NCI-H2029 treated with DMSO at 0.1 percent for 48 hours (cell line): ENCODE results near the gene TEFM.
"Not testable (repeated sequence)": the region's sequence is repeated elsewhere in the genome, so short reads cannot be mapped to it uniquely, and the experiment has no call there.

ENCODE experiments used
- DNase-seq: peaks from one replicate; lab custom pipeline; 2025; lab: John Stamatoyannopoulos, UW

Gene TEFM

DNA sequence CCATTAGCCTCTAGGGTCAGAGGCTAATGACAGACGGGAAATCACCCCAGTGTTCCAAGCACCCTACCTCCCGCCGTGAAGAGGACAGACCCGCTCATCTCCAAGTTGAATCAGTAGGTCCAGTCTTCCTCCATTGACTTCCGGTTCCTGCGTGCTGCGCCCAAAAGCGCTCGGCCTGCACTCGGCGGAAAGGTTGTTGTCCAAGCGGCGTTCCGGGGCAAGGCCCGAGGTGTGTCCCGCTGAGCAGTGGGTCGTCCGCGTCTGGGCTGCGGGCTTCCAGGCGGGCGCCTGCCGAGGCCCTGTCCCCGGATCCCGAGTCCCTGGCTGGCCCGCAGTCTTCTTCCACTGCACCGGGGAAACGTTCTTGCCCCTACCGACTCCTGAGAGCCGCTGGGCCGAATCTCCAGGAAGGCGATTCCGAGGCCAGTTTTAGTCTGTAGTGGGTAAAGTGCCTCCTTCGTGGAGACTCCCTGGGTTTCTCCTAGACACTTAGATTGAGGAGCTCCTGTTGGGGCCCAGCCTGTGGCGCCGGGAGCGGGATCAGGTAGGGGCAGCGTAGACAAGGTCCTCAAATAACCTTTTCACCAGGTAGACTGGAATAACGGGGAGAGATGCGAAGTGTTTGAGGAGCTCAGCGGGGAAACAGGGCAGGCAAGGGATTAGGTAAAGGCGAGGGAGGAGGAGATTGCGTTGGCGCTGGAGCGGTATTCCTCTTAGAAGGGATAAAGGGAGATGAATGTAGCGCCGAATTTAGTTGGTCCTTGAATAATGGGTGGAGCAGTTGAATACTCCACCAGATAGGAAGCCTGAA, at the start of gene TEFM:
TEFM (minus strand) TSS at position 138 of the 811 bp plus-strand sequence; CDS start at position 98, 40 bp downstream.
- peak; percentile 36 for DNase-seq

DNA sequence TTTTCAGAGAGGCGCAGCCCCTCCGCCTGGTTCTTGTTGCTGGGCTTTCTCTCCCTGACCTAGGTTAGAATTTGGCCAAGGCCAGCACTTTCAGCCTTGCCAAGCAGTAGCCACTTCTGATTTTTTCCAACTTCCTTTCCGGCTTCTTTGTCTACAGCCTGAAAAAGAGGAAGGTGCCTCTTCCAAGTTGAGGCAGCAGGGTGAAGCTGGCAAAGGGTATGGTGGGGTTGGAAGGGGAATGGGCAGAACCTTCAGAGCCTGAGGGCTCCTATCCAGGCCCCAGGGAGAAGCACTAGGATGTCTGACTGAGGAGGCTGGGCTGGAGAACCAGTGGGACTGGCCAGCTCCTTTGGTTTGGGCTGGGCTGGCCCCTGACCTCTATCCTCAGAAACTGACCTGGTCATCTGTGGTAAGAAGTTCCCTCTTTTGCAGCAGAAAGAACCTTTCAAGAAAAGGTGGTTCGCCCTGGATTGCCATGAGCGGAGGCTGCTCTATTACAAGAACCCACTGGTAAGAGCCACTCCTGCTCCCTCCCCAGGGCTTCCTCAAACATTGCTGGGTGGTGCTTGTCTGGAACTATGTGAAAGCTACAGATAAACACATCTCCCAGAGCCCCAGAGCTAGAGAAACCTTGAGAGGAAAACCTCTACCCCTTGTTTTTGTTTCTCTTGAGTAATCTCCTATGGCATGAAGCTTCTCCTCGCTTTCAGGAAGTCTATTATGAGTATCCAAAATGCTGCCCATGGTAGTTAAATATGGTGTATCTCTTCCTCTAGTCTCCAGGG, 48.2 kb upstream of the TEFM start:
- DNase-seq, result no peak

GRCh38 chr17:30952638-30953393, 46.8 kb upstream of the TEFM start:
- DNase-seq, result no peak

- DNase-seq, result peak; percentile 89
These were observed 44.8 kb upstream of the TEFM start for GRCh38 chr17:30950669-30951399.

GRCh38 chr17:30950189-30950588, 44.2 kb upstream of the TEFM start:
- no peak for DNase-seq

DNA sequence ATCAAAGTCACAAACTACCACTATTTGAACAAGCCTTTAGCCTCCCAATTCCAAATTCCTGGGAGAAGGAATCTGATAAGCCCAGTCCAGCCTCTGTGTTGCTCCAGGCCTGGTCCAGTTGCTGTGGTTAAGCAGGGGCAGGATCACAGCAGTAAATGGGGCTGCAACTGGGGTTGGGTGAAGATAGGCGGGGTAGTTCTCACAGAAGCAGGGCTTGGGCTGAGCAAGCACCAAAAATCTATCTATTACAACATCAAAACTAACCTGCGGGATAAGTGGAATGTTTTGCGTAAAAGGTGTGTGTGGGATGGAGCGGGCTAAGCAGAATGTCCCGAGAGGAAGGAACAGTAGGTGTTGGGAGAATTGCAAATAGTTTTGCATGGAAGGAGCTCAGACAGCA, 41.8 kb upstream of the TEFM start:
- DNase-seq, result no peak

GRCh38 chr17:30942308-30943079, 36.5 kb upstream of the TEFM start:
- no peak for DNase-seq

DNA sequence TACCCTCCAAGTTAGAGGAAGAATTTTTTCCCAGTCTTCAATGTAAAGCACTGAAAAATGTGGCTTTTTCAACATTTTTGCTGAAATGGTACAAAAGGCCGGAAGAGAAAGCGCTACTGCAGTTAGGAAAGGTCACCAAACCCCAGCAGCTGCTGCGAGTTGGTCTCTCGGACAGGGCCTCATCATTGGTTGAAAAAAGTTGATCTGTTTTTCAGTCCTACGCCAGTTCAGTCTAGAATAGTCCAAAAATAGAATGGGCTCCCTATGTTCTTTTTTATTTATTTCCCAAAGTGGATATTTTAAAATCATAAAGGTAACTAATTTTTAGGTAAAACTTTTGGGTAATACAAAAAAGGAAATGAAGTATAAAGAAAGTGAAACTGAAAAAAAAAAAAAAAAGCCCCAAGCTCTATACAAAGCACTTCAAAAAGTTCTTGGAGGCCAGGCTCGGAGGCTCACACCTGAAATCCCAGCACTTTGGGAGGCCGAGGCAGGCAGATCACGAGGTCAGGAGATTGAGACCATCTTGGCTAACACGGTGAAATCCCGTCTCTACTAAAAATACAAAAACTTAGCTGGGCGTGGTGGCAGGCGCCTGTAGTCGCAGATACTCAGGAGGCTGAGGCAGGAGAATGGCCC, 33.1 kb upstream of the TEFM start:
- DNase-seq, result no peak

- DNase-seq, result no peak
These were observed 27.9 kb upstream of the TEFM start for GRCh38 chr17:30933966-30934365.

DNA sequence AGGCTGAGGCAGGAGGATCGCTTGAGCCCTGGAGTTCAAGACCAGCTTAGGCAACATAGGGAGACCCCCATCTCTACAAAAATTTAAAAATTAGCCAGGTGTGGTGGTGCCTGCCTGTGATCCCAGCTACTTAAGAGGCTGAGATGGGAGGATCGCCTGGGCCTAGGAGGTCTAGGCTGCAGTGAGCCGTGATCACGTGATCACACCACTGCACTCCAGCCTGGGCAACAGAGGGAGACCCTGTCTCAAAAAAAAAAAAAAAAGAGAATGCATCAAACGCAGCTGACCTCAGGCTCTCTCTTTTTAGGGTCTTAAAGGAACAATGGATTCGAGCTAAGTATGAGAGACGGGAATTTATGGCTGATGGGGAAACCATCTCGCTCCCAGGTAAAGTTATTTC, 25.5 kb upstream of the TEFM start:
- not testable (repeated sequence) for DNase-seq

DNA sequence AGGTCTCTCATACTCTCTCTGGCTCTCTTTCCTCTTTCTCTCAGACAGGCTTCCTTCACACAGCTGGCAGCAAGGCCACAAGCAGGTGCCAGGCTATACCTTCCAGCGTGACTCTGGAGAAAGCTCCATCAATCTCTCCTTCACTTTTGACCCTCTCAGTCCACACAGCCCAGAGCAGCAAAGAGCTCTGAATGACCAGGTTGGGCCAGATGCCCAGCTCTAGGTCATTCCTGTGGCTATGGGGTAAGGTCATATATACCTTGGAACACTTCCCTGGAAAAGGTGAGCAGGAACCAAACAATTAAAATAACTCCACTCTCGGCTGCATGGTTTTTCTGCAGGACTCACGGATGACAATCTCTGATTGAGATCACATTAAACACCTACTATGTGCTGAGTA, 24.5 kb upstream of the TEFM start:
- DNase-seq, result no peak

DNA sequence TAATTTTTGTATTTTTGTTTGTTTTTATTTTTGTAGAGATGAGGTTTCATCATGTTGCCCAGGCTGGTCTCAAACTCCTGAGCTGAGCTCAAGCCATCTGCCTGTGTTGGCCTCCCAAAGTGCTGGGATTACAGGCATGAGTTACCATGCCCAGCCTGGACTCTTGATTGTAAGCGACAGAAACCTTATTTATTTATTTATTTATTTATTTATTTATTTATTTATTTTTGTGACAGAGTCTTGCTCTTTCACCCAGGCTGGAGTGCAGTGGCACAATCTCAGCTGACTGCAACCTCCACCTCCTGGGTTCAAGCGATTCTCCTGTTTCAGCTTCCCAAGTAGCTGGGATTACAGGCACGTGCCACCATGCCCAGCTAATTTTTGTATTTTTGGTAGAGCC, 23.8 kb upstream of the TEFM start:
- DNase-seq, result not testable (repeated sequence)

GRCh38 chr17:30929081-30929633, 23.1 kb upstream of the TEFM start:
- DNase-seq, result no peak

DNA sequence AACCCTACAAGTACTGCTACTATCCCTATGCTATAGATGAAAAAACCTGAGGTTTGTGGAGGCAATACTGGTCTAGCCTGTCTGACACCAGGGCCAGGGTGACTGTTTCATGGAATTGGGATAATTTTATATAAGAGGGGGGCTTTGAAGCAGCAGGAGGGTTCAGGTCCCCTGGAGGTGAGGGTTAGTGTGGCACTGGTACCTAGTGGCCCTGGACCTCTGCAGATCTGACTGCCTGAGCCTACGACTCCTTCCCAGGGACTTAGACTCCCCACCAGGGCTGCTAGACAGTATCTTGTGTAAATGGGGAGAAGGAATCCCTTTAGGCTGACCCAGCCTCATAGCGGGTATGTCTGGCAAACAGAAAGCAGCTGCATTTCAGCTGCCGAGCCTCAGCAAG, 22.5 kb upstream of the TEFM start:
- DNase-seq, result no peak

GRCh38 chr17:30927756-30928155, 21.7 kb upstream of the TEFM start:
- no peak for DNase-seq

GRCh38 chr17:30926516-30926915, 20.5 kb upstream of the TEFM start:
- no peak for DNase-seq

GRCh38 chr17:30924341-30924740, 18.3 kb upstream of the TEFM start:
- no peak for DNase-seq

DNA sequence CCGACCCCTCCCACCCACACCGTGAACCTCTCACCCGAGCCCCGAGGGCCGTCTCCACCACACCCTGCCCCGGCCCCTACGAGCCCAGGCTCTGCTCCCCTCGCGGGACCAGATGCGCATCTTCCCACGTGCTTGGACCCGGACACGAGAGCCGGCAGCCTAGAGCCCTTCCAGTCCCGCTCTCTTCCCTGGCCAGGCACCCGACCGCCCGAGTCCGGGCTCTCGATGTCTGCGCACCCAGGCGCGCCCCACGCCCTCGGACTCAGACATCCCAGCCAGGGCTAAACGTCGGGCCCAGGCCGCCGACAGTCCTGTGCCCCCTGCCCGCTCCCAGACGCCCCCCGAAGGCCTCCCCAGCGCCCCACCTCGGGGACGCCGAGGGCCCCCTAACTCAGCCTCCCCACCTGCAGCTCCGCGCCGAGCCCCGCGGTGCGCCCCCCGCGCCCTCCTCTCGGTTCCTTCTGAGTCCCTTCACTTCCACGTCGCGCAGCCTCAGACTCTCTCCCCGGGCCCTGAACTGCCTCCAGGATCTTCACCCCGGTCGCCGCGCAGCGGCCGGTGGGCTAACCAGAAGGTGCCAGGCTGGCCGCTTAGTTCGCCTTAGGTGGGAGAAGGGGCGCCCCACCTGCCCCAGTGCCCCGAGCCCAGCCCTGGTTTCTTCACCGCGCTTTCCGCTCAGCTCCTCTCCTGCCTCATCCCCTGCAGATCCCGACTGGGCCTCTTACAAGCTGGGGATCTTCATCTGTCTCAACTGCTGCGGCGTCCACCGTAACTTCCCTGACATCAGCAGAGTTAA, 16.4 kb upstream of the TEFM start:
- DNase-seq, result no peak

- DNase-seq, result no peak
These were observed 15.6 kb upstream of the TEFM start, which contains the start of gene ADAP2 for GRCh38 chr17:30921544-30922196. Gene ADAP2 (plus strand): TSS chr17:30921945. CDS start chr17:30922015, 70 bp downstream.
